Stimulated activated CD4-positive, alpha-beta T cell treated with anti-CD3 and anti-CD28 coated beads, Interleukin-4, amount 100 ng/mL, for 24 hours (primary cell): ENCODE results near the gene SP6.

Experiments
- DNase-seq: peaks from one replicate; pipeline ENCODE4 v3.0.0-alpha.2; 2020

The SP6 gene

DNA sequence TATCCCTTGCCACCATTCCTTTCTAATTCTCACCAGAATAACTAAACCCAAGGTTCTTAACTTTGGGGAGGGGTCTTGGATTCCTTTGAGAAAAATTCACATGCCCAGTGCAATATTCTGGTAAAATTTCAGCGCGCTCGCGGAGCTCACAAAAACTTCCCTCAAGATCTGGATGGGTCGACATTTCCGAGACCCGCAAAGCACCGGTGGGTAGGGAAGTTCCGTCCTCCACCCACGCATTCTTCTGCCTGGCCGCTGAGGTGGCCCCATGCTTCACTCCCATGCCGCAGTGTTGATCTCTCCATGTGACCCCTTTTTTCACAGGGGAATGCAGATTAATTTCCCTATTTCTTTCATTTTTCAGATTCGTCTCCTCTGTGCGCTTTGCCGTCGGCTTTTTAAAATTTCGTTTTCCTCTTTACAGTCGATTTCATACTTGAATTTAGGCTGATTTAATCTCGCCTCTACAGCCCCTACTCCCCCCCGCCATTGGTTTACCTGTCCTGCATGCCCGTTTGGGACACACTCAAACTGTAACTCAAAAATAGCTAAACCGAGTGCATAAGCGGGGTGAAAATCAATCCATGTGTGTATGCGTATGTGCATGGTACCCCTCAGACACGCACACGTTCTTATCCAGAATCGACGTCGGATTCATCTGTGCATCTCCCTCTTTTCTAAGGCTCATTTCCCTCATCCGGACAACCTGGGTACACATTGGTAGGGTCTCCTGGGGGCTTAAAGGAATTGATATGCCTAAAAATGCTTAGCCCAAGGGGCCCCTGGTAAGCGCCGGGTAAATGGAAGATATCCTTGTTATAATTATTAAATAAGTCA lies 1.4 kb upstream of the SP6 start:
- DNase-seq = no peak

DNA sequence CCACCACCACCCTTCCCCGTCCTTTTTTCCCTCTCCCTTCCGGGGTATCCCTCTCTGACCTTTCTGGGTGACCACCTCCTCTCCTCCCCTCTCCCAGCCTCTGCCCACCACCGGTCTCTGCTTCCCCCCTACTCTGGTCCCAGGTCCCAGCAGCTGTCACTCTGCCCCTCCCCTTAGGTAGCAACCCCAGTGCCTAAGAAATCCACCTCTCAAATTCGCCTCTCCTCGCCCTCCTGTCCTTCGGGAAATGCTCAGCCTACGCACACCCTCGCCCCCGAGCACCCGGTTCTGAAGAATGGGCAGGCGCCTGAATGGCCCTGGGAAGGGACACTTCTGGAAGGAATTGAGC lies 775 bp upstream of the SP6 start:
- DNase-seq = no peak

DNA sequence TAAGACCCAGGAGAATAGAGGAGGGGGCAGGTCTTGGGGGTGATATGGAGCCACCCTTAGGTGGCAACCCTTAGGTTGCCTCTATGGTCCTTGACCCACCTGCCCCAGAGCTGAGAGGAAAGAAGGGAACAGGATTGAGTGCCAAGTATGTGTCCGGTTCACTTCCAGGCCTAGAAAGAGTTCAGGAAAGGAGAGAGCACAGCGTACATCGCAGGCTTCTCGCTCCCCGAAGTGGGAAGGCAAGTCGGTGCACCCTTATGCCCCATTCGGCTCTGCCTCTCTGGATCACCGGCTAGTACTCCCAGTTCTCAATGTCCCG lies 631 bp downstream of the SP6 start:
- no peak for DNase-seq

DNA sequence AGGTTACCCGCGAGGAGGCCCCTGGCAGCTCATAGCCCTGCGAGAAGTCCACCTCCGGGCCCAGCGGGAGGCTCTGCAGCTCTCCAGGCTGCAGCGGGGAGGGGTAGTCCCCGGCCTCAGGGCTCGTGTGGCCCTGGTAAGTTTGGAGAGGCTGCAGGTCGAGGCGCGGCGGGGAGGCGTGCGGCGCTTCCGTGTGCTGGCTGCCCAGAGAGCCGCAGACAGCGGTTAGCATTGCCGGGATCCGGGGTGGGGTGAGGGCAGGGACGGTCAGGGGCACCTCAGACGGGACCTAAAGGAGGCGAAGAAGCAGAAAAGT lies 2.8 kb downstream of the SP6 start:
- DNase-seq = no peak

DNA sequence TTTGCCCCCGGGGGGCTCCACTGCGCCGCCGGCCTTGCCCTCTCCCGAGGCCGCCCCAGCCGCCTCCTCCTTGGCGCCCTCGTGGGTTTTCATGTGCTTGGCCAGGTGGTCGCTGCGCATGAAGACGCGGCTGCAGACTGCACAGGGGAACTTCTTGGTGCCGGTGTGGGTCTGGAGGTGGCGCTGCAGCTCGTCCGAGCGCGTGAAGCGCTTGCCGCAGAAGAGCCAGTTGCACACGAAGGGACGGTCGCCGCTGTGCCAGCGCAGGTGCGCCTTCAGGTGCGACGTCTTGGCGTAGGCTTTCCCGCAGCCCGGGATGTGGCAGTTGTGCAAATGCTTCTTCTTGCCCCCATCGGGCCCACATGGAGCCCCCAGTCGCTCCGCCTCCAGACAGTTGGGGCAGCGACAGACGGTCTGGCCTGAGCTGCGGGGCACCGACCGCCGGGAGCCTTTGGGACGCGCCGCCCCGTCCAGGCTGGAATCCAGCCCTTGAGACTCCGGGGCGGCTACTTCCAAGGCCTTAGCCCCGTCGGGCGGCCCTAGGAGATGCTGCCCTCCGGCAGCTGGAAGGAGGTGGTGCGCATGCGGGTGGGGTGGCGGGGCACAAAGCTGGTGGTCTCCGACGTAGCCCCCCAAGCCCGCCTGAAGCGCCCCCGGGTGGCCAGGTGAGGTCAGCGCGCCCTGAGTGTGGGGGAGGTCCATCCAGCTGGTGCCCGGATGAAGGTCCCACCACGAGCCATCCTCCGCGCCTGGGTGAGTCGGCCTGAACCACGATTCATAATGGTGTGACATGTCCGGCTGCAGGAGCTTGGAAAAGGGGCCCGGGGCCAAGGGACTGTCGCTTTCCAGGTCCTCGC lies 3.4 kb downstream of the SP6 start:
- peak; percentile 15 for DNase-seq

DNA sequence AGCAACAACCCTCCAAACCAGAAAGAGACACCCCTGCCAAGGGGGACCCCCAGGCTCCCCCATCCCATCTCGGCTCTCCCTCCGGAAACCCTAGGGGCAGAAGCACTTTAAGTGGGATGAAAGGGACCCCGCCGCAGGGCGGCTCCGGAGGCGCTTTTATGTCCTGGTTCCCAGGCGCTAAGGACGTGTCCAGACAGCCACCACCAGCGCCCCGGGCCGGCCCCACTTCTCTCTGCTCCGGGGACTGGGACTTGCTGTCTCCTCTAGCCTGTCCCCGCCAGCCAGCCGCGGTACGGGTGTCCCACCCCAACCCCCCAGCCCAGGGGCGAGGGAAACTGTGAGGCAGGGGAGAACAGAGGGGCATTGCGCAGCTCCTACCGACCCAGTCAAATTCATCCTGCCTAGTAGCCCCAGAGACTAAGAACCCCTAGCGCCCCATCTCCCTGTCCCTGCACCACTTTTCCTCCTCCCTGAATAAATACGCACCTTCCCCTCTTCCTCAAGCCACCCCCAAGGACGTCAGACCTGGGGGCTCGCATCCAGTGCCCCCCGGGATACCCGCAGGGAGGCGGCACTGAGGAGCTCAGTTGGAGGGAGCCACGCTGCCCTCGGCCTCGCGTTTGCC lies 4.1 kb downstream of the SP6 start:
- no peak for DNase-seq

DNA sequence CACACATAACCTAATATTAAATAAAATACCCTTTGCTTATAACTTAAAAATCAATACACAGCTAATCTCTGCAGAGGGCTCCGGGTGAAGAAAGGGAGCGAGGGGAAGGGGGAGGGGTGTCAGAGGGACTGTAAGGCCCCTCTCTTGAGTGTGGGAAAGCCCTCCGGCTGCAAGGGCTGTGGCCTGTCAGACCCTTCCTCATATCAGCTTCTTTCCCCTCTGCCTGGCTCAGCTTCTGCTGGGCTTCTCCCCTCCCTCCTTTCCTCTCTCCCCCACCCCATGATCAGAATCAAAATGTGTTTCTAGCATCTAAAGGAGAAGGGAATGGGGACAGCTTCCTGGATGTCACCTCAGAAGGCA lies 5.3 kb downstream of the SP6 start:
- DNase-seq = no peak

DNA sequence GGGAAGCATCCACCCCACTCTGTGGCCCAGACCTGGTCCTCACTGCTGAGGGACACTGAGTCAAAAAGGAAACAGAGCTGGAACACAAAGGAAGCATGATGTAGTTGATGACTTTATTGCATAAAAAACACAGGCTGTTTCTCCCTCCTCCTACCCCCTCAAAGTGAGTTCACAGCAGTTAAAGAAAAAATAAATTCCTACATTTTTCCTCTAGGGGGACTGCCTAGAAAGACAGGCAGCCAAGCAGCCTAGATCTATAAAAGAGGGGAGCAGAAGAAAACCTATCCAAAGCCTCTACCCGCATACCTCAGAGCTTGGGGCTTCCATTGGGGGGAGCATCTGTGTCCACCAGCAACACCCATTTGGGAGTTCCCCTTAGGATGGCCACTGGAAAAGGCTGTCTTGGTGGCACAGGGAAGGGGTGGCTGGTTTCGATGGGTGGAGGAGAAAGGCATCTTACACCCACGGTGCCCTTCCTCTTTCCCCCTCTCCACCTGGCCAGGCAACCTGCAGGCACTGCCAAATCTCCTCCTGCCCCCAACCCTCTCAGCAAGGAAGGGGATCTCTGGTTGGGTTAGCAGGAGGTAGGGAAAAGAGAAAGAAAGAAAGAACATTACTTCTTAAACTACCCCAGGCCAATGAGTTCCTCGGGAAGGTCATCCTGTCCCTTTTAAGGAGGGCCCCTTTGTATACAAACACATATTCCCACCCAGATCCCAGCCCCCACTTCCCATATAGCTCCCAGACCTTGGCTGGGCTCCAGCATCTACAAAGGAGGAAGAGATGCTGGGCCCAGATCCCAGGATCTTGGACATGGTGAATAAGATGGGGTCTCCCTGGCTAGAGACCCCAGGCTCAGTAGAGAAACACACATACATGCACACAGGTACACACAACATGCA lies 5.9 kb downstream of the SP6 start:
- no peak for DNase-seq

DNA sequence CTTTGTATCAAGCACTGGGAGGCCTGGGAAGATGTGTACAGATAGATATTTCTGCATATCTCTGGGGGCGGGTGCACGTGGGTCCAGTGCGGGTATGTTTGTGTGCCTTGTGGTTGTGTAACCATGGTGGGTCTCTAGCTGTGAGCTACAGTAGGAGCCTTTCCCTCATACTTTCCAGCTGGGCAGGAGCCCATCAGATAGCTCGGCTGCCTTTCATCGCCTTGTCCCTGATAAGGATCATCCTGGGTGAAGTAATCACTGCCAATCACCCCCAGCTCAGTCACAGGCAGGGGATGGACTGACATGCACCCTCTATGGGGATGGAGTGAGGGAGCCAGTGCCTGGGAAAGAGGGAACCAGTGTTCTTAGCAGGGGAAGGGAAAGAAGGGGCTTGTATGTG lies 6.7 kb downstream of the SP6 start:
- DNase-seq = no peak

DNA sequence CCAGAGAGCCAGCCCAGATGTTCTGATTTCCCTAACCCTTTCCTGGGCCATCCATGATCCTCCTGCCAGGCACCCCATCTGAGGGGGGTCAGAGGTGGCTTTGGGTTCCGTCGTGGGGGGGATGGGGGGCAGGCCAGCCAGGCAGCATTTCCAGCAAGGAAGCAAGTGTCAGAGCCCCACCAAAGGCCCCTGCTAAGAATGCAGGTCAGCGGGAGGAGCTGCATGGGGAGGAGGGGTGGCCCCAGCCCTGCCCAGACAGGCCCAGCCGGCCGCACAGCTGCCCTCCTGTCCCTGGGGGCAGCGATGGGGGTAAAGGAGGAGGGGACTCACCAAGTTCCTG lies 7.6 kb downstream of the SP6 start:
- DNase-seq = no peak

DNA sequence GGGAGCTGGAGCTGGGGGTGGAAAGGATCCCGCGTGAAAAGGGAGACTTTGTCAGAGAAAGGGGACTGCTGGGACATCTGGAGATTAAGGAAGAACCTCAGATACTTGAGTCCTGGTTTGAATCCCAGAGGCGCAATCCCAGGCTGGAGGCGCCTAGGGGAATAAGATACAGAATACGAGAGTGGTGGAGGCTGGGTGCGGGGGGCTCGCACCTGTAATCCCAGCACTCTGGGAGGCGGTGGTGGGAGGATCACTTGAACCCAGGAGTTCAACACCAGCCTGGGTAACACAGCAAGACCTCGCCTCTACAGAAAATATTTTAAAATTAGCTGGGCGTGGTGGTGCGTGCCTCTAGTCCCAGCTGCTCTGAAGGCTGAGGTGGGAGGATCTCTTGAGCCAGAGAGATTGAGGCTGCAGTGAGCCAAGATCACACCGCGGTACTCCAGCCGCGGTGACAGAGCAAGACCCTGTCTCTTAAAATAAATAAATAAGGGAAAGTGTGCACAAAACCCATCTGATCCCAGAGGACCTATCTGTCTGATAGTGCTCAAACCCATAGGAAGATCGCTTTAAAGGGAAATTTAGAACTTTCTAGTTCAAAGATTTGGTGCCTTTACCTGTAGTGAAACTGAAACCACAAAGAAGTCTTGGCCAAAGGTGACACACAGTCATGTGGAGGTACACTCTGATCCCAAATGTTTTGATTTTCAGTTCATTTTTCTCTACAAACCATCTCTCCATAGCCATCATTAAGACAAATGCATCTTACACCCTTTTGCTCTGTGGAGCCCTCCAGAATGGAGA lies 9.3 kb downstream of the SP6 start:
- no peak for DNase-seq

DNA sequence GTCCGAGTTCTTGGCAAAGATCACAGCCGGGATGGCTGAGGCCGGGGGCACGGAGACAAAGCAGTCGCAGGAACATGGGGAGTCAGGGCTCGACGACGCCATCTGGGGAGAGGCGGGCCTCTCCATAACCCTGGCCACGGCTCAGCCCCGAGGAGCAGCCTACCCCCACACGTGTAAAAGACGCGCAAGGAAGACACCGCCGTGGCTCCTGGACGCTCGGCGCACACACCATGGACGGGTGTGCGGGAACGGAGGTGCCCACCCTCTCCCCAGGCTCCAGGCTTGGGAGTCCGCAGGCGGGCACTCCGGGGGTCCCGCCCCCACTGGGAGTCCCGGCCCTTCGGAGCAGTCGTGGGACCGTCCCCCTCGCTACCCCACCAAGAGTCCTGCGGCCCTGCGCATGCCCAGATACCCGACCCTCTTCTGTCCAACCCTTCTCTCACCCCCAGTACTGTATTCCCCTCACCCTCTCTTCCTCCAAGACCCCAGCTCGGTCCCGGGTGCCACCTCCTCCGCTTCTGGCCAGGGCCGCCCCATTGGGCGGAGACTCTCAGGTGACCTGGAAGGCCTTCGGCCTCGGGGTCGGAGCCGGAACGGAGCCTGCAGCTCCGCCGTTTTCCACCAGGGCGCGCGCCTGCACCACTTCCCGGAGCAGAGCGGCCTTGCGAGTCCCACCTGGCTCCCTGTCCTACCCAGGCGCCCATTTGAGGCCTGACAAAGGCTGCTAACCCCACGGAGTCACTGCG lies 10.0 kb downstream of the SP6 start, which contains the start of gene SCRN2:
SCRN2 (minus strand) TSS at position 532 of the 746 bp plus-strand sequence; CDS start at position 102, 430 bp downstream.
- DNase-seq = peak; percentile 90

DNA sequence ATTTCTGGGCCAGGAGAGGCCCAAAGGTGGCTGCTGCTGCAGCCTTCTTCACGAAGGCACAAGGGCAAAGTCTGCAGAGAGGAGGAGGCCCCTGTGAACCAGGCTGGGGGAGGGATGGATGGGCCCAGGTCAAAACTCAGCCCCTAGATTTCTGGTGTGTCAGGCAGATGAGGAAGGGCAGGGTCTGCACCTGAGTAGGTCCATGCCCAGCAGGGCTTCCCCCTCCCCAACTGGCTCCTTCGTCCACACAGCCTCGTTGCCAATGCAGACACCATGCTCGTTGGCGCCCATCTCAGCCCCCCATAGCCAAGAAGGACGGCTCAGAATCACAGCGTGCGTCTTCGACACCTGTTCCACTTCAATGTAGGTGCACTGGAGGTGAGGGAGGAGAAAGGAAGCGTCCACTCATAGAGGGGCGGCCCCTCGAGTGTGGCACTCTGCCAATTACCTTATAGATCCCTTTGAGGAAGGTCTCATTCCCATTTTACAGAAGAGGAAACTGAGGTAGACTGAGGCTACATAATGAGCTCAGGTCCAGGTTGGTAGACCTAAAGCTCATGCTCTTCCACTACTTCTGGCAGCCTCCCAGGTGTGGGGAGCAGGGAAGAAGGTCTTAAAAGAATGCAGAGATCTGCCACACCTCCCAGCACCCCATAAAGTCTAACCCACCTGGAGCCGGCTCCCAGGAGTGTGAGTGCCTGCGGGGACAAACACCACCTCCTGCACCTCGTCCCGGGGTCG lies 10.8 kb downstream of the SP6 start:
- no peak for DNase-seq

DNA sequence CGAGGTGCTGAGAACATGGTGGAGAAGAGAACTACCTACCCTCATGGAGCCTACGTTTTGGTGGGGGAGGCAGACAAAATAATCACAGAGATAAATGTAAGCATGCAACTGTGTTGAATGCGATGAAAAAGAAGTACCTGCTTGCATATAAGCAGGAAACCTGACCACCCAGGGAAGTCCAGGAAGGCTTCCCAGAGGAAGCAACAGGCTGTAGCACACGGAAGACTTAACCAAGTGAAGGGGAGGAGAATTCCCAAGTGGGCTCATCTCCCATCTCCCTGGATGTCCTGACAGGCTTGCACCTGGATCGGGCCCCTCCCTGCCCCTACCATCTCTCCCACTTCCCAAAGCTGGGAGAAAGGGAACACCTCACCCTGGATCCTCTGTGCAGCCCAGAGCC lies 11.9 kb downstream of the SP6 start:
- no peak for DNase-seq

DNA sequence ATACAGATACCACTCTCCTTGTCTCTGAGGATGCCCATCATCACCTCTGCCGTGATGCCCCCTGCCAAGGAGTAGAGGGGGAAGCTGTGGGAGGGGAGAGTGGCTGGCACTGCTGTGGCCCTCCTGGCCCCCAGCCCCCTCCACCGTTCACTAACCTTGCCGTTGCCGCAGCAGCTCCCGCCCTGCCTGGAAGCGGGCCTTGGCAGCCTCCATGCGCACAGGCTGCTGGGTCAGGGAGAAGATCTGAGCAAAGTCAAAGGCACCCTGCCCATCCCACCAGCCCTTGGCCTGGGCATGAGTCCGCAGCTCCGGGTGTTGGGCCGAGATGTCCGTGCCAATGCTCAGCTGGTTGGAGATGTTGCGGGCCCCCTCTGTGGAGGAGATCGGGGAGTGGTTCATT lies 12.3 kb downstream of the SP6 start:
- no peak for DNase-seq

DNA sequence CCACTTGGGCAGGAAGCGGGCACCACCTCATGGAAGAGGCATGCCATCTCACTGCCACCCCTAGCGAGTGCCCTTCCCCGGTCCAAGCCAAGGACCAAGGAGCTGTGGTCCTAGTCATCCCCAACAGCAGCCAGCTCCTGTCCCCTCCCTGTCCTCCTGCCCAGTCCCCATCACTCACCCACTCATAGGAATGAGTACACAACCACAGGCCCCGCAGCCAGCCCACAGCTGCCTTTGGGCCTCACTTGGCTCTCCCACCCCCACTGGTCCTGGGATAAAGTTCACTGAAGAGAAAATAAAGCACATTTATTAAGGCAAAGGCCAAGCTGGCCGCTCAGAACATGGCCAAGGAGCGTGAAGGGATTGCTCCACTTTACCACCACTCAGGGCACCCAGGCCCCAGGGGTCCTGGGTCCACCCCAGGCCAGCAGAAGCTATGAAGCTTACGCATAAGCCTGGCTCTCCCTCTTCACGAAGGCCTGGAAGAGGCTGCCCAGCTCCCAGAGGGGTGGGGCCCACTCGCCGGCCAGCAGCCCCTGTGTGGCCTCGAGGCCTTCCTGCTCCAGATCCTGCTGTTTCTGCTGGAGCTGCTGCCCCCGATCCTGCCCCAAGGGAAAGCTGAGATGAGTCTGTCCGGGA lies 13.4 kb downstream of the SP6 start:
- DNase-seq = no peak

DNA sequence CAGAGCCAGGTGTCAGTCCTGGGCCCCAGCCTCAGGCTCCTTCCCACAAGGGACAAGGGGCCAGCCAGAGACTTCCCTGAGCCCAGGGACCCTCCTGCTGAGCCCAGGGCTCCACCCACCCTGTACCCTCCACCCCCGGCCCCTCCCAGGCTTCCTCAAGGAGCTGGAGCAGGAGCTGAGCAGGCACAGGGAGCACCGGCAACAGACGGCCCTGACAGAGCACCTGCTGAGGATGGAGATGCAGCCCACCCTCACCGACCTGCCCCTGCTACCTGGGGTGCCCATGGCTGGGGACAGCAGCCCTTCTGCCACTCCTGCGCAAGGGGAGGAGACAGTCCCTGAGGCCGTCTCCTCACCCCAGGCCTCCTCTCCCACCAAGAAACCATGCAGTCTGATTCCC lies 14.4 kb downstream of the SP6 start:
- no peak for DNase-seq

DNA sequence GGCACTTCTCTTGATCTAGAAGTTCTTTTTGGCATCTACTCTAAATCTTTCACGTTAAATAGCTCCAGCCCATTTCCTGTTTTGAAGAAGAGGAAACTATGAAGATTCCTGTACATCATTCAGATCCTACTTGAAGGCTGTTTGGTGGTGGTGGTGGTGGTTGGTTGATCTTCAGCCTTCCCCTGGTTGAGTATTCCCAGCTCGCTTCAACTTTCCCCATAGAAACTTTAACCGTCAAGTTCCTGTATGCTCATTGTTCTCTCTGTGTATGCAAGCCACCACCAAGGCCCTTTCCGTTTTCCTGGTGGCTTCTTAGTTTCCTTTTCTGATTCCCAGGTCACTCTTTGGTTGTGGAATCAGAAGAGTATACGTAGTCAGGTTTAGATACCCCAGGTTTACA lies 16.2 kb downstream of the SP6 start:
- DNase-seq = no peak

DNA sequence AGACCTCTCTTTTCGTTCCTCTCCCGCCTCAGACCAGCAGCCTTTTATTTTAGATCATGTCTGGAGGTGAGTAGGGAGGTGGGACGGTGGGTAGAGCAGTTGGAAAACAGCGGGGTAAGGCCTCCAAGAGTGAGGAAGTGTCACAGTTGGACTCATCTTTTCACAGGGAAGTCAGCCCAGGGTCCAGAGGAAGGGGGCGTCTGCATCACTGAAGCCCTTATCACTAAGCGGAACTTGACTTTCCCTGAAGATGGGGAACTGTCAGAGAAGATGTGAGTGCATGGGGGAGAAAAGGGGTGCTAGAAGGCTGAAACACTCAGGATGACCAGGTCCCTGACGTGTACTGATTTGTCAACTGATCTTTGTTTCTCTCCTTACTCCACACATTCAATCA lies 19.0 kb downstream of the SP6 start:
- DNase-seq = no peak
